SU-DHL-6 (cell line): ENCODE results near the gene IGFBP4.

Experiments used
- EZH2phosphoT487 ChIP-seq: fragments of 200-600 bp; sonication (generic), shearing (Covaris generic); conservative IDR thresholded peaks from 2 replicates; pipeline ENCODE4 v1.6.1; 2018; ENCODE audit warnings: mild to moderate bottlenecking, antibody characterized with exemption, low read length, moderate library complexity, mixed read lengths
- TF ChIP-seq, protein P1 (sequence below): fragments of 200-600 bp; sonication (generic); IDR thresholded peaks from one replicate; pipeline ENCODE4 v1.5.1; 2017; ENCODE audit warnings: antibody characterized with exemption, mild to moderate bottlenecking, low read length, moderate library complexity; ENCODE audit not compliant: insufficient read depth, poor library complexity, severe bottlenecking

- no peak for TF ChIP-seq EZH2phosphoT487
- TF ChIP-seq, protein P1, sequence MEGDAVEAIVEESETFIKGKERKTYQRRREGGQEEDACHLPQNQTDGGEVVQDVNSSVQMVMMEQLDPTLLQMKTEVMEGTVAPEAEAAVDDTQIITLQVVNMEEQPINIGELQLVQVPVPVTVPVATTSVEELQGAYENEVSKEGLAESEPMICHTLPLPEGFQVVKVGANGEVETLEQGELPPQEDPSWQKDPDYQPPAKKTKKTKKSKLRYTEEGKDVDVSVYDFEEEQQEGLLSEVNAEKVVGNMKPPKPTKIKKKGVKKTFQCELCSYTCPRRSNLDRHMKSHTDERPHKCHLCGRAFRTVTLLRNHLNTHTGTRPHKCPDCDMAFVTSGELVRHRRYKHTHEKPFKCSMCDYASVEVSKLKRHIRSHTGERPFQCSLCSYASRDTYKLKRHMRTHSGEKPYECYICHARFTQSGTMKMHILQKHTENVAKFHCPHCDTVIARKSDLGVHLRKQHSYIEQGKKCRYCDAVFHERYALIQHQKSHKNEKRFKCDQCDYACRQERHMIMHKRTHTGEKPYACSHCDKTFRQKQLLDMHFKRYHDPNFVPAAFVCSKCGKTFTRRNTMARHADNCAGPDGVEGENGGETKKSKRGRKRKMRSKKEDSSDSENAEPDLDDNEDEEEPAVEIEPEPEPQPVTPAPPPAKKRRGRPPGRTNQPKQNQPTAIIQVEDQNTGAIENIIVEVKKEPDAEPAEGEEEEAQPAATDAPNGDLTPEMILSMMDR: no peak
These were observed 994 bp downstream of the IGFBP4 start for GRCh38 chr17:40443988-40444899.
